Sigmoid colon (tissue), 7 donors: ENCODE measurements around the gene TRIM6. TPM values are rescaled to one million over a fixed set of nuclear protein-coding genes. Genes with fewer than 3 reads are reported as not detected.
"Not testable (repeated sequence)": the region's sequence is repeated elsewhere in the genome, so short reads cannot be mapped to it uniquely, and the experiment has no call there.

ENCODE experiments used
- DNase-seq: peaks from one replicate; pipeline ENCODE4 v3.0.0-alpha.2; 2019
- H3K27ac ChIP-seq, 4 donors: fragments of 200-600 bp; sonication (generic); one replicate each; pipeline ENCODE4 v1.5.1; 2016 to 2019; ENCODE audit warnings: mild to moderate bottlenecking in 1 of 4
- H3K27me3 ChIP-seq, 3 donors: fragments of 200-600 bp; sonication (generic); one replicate each; pipeline ENCODE4 v1.5.1; 2019; ENCODE audit warnings: mild to moderate bottlenecking in 1 of 3
- H3K36me3 ChIP-seq, 4 donors: fragments of 200-600 bp; sonication (generic); one replicate each; pipeline ENCODE4 v1.5.1; 2016 to 2019
- H3K4me1 ChIP-seq, 4 donors: fragments of 200-600 bp; sonication (generic); one replicate each; pipeline ENCODE4 v1.5.1; 2017 to 2019
- H3K4me3 ChIP-seq, 4 donors: fragments of 200-600 bp; sonication (generic); one replicate each; pipeline ENCODE4 v1.5.1; 2017 to 2019; ENCODE audit warnings: mild to moderate bottlenecking in 2 of 4, moderate library complexity in 1 of 4
- H3K9me3 ChIP-seq, 4 donors: fragments of 200-600 bp in 3 of 4; sonication (generic) in 3 of 4; one replicate each; pipeline versions ENCODE4 v1.5.1 to v1.6.1; 2013 to 2019
- EP300 ChIP-seq, 4 donors: sonication (generic); formaldehyde crosslinking; IDR thresholded peaks; one replicate each; pipeline ENCODE4 v1.6.1; 2017; ENCODE audit warnings: antibody characterized with exemption in 4 of 4
- POLR2A ChIP-seq, 2 donors: fragments of 450-650 bp; IDR thresholded peaks; one replicate each; pipeline ENCODE4 v1.6.1; 2016; ENCODE audit warnings: antibody characterized with exemption in 2 of 2, mild to moderate bottlenecking in 2 of 2, moderate library complexity in 2 of 2
- POLR2AphosphoS5 ChIP-seq, 4 donors: sonication (generic); formaldehyde crosslinking; IDR thresholded peaks; one replicate each; pipeline ENCODE4 v1.6.1; 2017; ENCODE audit warnings: antibody characterized with exemption in 4 of 4
- WGBS, 2 donors: extraction: QIAGEN DNeasy Blood & Tissue Kit; methylation state at CpG; one replicate each; pipeline ENCODE4 v1.1.7; 2013; 5-methylcytosine and 5-hydroxymethylcytosine counted together
- intact Hi-C: fragments of 100-400 bp; cut with DNase I; formaldehyde crosslinking; loops from one replicate; pipeline ENCODE4 v1.15.1; 2023
- polyA plus RNA-seq, 3 donors: library from polyadenylated mRNA; stranded (reverse); fragments of 200-250 nt; gene quantifications; one replicate each; pipeline ENCODE4 v1.2.3, GENCODE V29; 2013
- total RNA-seq, 4 donors: library from RNA; depleted of rRNA; stranded (reverse); fragments of >200 nt; gene quantifications; one replicate each; pipeline ENCODE4 v1.1.0, GENCODE V29; 2016
- TF ChIP-seq, protein P1 (sequence below), 4 experiments: fragments of 450-650 bp in 3 of 4; fragments of 200-600 bp in 1 of 4; IDR thresholded peaks; one replicate each; pipeline ENCODE4 v1.5.1; 2016 to 2019; ENCODE audit warnings: antibody characterized with exemption in 4 of 4, mild to moderate bottlenecking in 3 of 4, moderate library complexity in 2 of 4
- donor health status: healthy with polysubstance abuse.
- donor health status: Bipolar disorder and iron deficiency.
- donor health status: healthy.

The TRIM6 gene
- total and polyA plus RNA-seq, 7 donors = 0.60 to 5.5 (median 3.5) TPM

DNA sequence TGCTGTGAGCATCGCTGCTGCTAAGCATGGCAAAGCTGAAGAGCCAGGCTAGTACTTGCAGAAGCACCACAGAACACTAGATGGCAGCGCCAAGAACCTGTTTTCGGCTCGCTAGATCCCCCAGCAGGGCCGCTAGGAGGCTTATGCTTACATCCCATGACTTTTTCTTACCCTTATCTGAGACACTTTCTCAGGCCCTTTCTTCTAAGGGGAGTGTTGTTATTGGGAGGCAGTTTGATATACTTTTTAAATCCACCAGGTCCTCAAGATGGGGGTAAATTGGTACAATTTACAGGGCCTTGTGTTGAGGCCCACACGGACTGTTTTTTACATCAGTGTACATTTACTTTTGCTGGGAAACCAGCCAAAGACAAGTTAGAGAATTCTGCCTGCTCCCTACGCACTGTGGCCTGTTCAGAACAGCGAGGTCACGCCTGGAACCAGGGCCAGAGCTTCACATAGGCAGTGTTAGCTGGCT, 4.0 kb downstream of the TRIM6 start:
- H3K27ac ChIP-seq = peak overlapping the region; percentile 65 to 81 (median 77)
- H3K36me3 ChIP-seq = no peaks in the 10 kb centered on the region
- 28 to 45% methylated on average over 9 of the region's 9 CpGs for WGBS, 2 donors
- TF ChIP-seq POLR2A (IDR thresholded peaks at IDR 0.05) = no peak
- TF ChIP-seq EP300 (IDR thresholded peaks at IDR 0.05) = no peak
- TF ChIP-seq POLR2AphosphoS5 (IDR thresholded peaks at IDR 0.05) = peak in 1 of 4 donors; percentile 46
- TF ChIP-seq, protein P1, sequence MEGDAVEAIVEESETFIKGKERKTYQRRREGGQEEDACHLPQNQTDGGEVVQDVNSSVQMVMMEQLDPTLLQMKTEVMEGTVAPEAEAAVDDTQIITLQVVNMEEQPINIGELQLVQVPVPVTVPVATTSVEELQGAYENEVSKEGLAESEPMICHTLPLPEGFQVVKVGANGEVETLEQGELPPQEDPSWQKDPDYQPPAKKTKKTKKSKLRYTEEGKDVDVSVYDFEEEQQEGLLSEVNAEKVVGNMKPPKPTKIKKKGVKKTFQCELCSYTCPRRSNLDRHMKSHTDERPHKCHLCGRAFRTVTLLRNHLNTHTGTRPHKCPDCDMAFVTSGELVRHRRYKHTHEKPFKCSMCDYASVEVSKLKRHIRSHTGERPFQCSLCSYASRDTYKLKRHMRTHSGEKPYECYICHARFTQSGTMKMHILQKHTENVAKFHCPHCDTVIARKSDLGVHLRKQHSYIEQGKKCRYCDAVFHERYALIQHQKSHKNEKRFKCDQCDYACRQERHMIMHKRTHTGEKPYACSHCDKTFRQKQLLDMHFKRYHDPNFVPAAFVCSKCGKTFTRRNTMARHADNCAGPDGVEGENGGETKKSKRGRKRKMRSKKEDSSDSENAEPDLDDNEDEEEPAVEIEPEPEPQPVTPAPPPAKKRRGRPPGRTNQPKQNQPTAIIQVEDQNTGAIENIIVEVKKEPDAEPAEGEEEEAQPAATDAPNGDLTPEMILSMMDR (IDR thresholded peaks at IDR 0.05) = peak; percentile 64 to 83 (median 82)
- intact Hi-C loops = loop anchor here (1.0 kb wide), 1 partner anchor 21 kb away; no protein-coding TSS in a partner anchor
- no peaks in the 10 kb centered on the region for H3K27me3 ChIP-seq
- peak; percentile 87 for DNase-seq
- H3K9me3 ChIP-seq = no peaks in the 10 kb centered on the region
- peaks cover 0 to 40% (median 35%) of the 10 kb centered on the region in 4 donors for H3K4me1 ChIP-seq
- H3K4me3 ChIP-seq = no peak overlapping the region

DNA sequence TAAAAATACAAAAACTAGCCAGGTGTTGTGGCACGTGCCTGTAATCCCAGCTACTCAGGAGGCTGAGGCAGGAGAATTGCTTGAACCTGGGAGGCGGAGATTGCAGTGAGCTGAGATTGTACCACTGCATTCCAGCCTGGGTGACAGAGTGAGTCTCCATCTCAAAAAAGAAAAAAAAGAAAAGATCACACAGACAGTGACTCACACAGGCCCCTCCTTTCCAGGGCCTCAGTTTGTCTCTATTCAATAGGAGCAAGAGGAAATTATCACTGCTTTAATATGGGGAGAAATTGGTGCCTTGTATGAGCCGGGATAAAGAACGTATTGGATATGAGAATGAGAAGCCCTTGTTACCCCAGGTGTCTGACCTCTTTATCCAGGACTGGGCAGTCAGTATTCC, 6.4 kb downstream of the TRIM6 start:
- WGBS, 2 donors = 93 to 94% methylated on average over 4 of the region's 4 CpGs
- intact Hi-C loops, H3K36me3 ChIP-seq, H3K27ac ChIP-seq, H3K9me3 ChIP-seq, H3K4me3 ChIP-seq, H3K27me3 ChIP-seq, DNase-seq: not testable (repeated sequence)
- H3K4me1 ChIP-seq = peaks cover 0 to 35% (median 27%) of the 10 kb centered on the region in 4 donors

DNA sequence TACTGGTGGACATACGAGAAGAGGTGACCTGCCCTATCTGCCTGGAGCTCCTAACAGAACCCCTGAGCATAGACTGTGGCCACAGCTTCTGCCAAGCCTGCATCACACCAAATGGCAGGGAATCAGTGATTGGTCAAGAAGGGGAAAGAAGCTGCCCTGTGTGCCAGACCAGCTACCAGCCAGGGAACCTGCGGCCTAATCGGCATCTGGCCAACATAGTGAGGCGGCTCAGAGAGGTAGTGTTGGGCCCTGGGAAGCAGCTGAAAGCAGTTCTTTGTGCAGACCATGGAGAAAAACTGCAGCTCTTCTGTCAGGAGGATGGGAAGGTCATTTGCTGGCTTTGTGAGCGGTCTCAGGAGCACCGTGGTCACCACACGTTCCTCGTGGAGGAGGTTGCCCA, 6.9 kb downstream of the TRIM6 start:
- H3K4me1 ChIP-seq = peaks cover 0 to 32% (median 24%) of the 10 kb centered on the region in 4 donors
- no peaks in the 10 kb centered on the region for H3K27me3 ChIP-seq
- no peaks in the 10 kb centered on the region for H3K9me3 ChIP-seq
- DNase-seq = no peak
- no peaks in the 10 kb centered on the region for H3K36me3 ChIP-seq
- intact Hi-C loops = no loop called here
- 93 to 95% methylated on average over 8 of the region's 8 CpGs for WGBS, 2 donors
- H3K27ac ChIP-seq = no peak overlapping the region
- H3K4me3 ChIP-seq = no peak overlapping the region
- TF ChIP-seq POLR2AphosphoS5 (IDR thresholded peaks at IDR 0.05) = no peak
- no peak for TF ChIP-seq POLR2A (IDR thresholded peaks at IDR 0.05)
- no peak for TF ChIP-seq EP300 (IDR thresholded peaks at IDR 0.05)
- TF ChIP-seq, protein P1 (IDR thresholded peaks at IDR 0.05) = no peak

DNA sequence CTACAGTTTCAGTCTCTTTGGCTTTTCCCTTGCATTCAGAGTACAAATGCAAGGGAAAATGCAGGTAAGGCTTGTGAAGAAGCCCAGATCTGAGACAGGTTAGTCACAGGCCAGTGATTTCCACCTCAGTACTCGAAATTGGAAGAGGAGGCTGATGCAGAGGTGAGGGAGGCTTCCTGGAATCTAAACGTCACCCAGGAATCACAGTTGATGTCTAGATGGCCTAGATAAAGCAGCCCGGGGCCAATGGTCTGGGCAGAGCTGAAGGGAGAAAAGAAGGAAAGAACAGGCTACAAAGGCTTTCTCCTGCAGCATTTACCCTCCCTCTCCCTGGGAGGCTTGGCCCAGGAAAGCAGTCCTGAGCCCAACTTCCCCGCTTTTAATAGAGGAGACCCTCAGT, 8.5 kb downstream of the TRIM6 start:
- intact Hi-C loops = no loop called here
- H3K4me1 ChIP-seq = peaks cover 0 to 37% (median 26%) of the 10 kb centered on the region in 4 donors

DNA sequence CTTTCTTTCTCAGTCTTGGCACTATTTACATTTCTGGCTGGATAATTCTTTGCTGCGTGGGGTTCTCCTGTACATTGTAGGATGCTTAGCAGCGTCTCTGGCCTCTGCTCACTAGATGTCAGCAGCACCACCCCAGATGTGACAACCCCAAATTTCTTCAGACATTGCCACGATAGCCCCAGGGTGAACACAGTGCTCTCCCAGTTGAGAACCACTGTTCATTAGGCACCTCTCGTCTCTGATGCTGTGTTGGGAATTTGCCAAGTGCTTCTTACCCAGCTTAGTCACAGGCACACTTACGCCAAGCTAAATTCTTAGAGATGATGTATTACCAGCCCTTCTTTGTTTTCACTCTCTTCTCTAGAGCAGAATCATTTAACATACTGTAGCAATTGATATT, 9.4 kb downstream of the TRIM6 start:
- DNase-seq = no peak
- intact Hi-C loops = no loop called here
- Histone ChIP-seq H3K27ac (peak overlapping the region in 3 of 4 donors; percentile 34 to 64 (median 62)), H3K36me3 (no peaks in the 10 kb centered on the region), H3K9me3 (no peaks in the 10 kb centered on the region), H3K4me3 (no peak overlapping the region), H3K4me1 (peaks cover 0 to 28% (median 17%) of the 10 kb centered on the region in 4 donors), H3K27me3 (no peaks in the 10 kb centered on the region)
- TF ChIP-seq EP300 (IDR thresholded peaks at IDR 0.05) = no peak
- TF ChIP-seq, protein P1 (IDR thresholded peaks at IDR 0.05) = no peak
- TF ChIP-seq POLR2A (IDR thresholded peaks at IDR 0.05) = no peak
- TF ChIP-seq POLR2AphosphoS5 (IDR thresholded peaks at IDR 0.05) = peak in 1 of 4 donors; percentile 16
- WGBS, 2 donors = 80 to 87% methylated on average over 5 of the region's 5 CpGs

More for the DNA sequence above, 8.5 kb downstream of the TRIM6 start:
- no peak for TF ChIP-seq POLR2AphosphoS5 (IDR thresholded peaks at IDR 0.05)
- TF ChIP-seq, protein P1 (IDR thresholded peaks at IDR 0.05) = no peak
- TF ChIP-seq POLR2A (IDR thresholded peaks at IDR 0.05) = no peak
- TF ChIP-seq EP300 (IDR thresholded peaks at IDR 0.05) = no peak
- DNase-seq = no peak
- 78 to 84% methylated on average over 4 of the region's 4 CpGs for WGBS, 2 donors
- no peak overlapping the region for H3K4me3 ChIP-seq
- H3K36me3 ChIP-seq = no peaks in the 10 kb centered on the region
- H3K27ac ChIP-seq = peak overlapping the region in 1 of 4 donors; percentile 64
- no peaks in the 10 kb centered on the region for H3K9me3 ChIP-seq
- H3K27me3 ChIP-seq = no peaks in the 10 kb centered on the region
